Spleen (tissue), 11 donors: ENCODE data around the gene SLC23A2. TPM values are rescaled to one million over a fixed set of nuclear protein-coding genes. Genes with fewer than 3 reads are reported as not detected.
"Not testable (repeated sequence)": the region's sequence is repeated elsewhere in the genome, so short reads cannot be mapped to it uniquely, and the experiment has no call there.

Experiments used
- DNase-seq: peaks from one replicate; pipeline ENCODE4 v3.0.0-alpha.2; 2020
- H3K27ac ChIP-seq, 8 donors: fragments of 200-600 bp; sonication (generic) in 7 of 8; 1 replicate in 4 of 8; 2 replicates in 4 of 8; pipeline versions ENCODE4 v1.5.0 to v1.8.0; 2016 to 2021; ENCODE audit warnings: inconsistent platforms in 4 of 8, mild to moderate bottlenecking in 4 of 8, moderate library complexity in 1 of 8
- H3K27me3 ChIP-seq, 7 donors: fragments of 200-600 bp; sonication (generic) in 6 of 7; replicated peaks in 1 of 7; 1 replicate in 4 of 7; 2 replicates in 3 of 7; pipeline versions ENCODE4 v1.5.0 to v1.8.0; 2016 to 2021; ENCODE audit warnings: inconsistent platforms in 3 of 7, mild to moderate bottlenecking in 1 of 7
- H3K36me3 ChIP-seq, 6 donors: fragments of 200-600 bp; sonication (generic) in 5 of 6; 1 replicate in 4 of 6; 2 replicates in 2 of 6; pipeline versions ENCODE4 v1.5.0 to v1.8.0; 2016 to 2021; ENCODE audit warnings: inconsistent platforms in 2 of 6
- H3K4me1 ChIP-seq, 6 donors: fragments of 200-600 bp; sonication (generic) in 5 of 6; 1 replicate in 3 of 6; 2 replicates in 3 of 6; pipeline versions ENCODE4 v1.5.0 to v1.8.0; 2016 to 2021; ENCODE audit warnings: inconsistent platforms in 3 of 6
- H3K4me3 ChIP-seq, 8 donors: fragments of 200-600 bp; sonication (generic) in 7 of 8; 1 replicate in 4 of 8; 2 replicates in 4 of 8; pipeline versions ENCODE4 v1.5.0 to v1.8.0; 2016 to 2021; ENCODE audit warnings: inconsistent platforms in 4 of 8, mild to moderate bottlenecking in 4 of 8, moderate library complexity in 2 of 8
- H3K9me3 ChIP-seq, 8 donors: fragments of 200-600 bp; sonication (generic) in 7 of 8; 1 replicate in 4 of 8; 2 replicates in 4 of 8; pipeline versions ENCODE4 v1.5.0 to v1.8.0; 2016 to 2021; ENCODE audit warnings: inconsistent platforms in 4 of 8
- POLR2A ChIP-seq, 3 donors: fragments of 450-650 bp; IDR thresholded peaks; one replicate each; pipeline ENCODE4 v1.5.1; 2017; ENCODE audit warnings: antibody characterized with exemption in 3 of 3, mild to moderate bottlenecking in 1 of 3
- POLR2AphosphoS5 ChIP-seq, 3 donors: sonication (generic); formaldehyde crosslinking; IDR thresholded peaks; one replicate each; pipeline ENCODE4 v1.5.1; 2017; ENCODE audit warnings: antibody characterized with exemption in 3 of 3
- WGBS, 5 donors: extraction: QIAGEN DNeasy Blood & Tissue Kit in 3 of 5; methylation state at CpG; one replicate each; pipeline versions ENCODE4 v1.1.5 to v1.1.7; 2013 to 2018; 5-methylcytosine and 5-hydroxymethylcytosine counted together
- intact Hi-C: fragments of 100-400 bp; cut with DNase I; formaldehyde crosslinking; loops from one replicate; pipeline ENCODE4 v1.15.0; 2023; ENCODE audit warnings: low total_unique reads
- polyA plus RNA-seq, 3 donors: library from polyadenylated mRNA; stranded (reverse); fragments of 200-250 nt; gene quantifications; one replicate each; pipeline ENCODE4 v1.2.1, GENCODE V29; 2013
- total RNA-seq, 7 donors: library from RNA; depleted of rRNA in 3 of 7; stranded (reverse); fragments of >200 nt in 3 of 7; fragmentation: NEBNext Ultra II Directional in 4 of 7; extraction: Animal tissue kit (Norgen Biotek cat#: 25700) in 4 of 7; gene quantifications; one replicate each; pipeline versions ENCODE4 v1.1.0 to v1.2.1, GENCODE V29; 2016 to 2021
- TF ChIP-seq, protein P1 (sequence below), 11 experiments: fragments of 200-600 bp in 7 of 11; fragments of 450-650 bp in 4 of 11; sonication (generic) in 4 of 11; IDR thresholded peaks in 8 of 11; conservative IDR thresholded peaks in 3 of 11; 1 replicate in 7 of 11; 2 replicates in 4 of 11; pipeline versions ENCODE4 v1.4.0 to v1.8.0; 2016 to 2021; ENCODE audit warnings: antibody characterized with exemption in 11 of 11, inconsistent platforms in 4 of 11, mild to moderate bottlenecking in 1 of 11
- donor health status: healthy with polysubstance abuse.
- donor health status: DM: no; HTN: no; CAD: no; lungs with moderate emphysema.
- donor health status: DM: no; HTN: no; CAD: no.
- donor health status: Bipolar disorder and iron deficiency.
- donor health status: healthy.
- donor health status: DM: no; HTN: no; CAD: no.
- donor health status: DM: yes; HTN: yes; CAD: no.

SLC23A2 gene
- total and polyA plus RNA-seq, 10 donors = 5.1 to 72.0 (median 45.8) TPM

DNA sequence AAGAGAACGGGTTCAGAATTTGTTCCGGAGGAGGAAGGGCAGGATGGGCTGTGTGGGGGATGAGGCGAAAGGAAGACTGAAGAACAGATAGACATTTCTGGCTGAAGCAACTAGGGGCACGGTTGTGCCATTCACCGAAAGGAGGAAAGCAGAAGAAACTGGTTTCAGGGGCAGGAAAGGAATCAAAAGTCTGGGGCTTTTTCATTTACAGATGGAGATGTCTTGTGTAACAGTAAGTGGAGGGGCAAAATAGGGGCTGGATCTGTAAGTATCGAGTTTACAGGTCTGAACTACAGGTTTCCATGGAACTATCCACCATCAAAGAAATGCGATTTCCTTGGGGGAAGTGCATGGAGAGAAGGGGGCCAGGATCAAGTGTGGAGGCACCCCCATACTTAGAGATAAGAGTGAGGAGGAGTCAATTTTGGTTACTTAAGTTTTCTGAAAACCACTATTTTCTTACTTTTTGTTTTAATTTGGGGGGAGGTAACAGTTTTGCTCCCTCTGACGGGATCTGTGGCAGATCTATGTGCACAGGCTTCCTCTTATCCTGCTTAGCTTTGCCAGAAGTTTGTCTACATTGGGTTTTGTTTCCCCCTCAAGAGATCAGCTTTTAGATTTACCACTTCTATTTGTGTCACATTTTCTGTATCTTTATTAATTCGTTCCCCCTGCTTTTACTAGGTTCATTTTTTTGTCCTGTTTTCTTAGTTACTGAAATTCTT is 120.1 kb downstream of the SLC23A2 start:
- H3K4me1 ChIP-seq = peaks cover 0 to 29% (median 3%) of the 10 kb centered on the region in 6 donors
- 39 to 67% (median 48%) methylated on average over 9 of the region's 9 CpGs for WGBS, 5 donors
- TF ChIP-seq, protein P1, sequence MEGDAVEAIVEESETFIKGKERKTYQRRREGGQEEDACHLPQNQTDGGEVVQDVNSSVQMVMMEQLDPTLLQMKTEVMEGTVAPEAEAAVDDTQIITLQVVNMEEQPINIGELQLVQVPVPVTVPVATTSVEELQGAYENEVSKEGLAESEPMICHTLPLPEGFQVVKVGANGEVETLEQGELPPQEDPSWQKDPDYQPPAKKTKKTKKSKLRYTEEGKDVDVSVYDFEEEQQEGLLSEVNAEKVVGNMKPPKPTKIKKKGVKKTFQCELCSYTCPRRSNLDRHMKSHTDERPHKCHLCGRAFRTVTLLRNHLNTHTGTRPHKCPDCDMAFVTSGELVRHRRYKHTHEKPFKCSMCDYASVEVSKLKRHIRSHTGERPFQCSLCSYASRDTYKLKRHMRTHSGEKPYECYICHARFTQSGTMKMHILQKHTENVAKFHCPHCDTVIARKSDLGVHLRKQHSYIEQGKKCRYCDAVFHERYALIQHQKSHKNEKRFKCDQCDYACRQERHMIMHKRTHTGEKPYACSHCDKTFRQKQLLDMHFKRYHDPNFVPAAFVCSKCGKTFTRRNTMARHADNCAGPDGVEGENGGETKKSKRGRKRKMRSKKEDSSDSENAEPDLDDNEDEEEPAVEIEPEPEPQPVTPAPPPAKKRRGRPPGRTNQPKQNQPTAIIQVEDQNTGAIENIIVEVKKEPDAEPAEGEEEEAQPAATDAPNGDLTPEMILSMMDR (IDR thresholded peaks at IDR 0.05 in 8 of 11, conservative IDR thresholded peaks at IDR 0.05 in 3 of 11) = no peak
- no peak for TF ChIP-seq POLR2AphosphoS5 (IDR thresholded peaks at IDR 0.05)
- TF ChIP-seq POLR2A (IDR thresholded peaks at IDR 0.05) = no peak
- intact Hi-C loops = no loop called here
- H3K27me3 ChIP-seq = no peaks in the 10 kb centered on the region
- no peak for DNase-seq
- no peak overlapping the region for H3K4me3 ChIP-seq
- peak overlapping the region in 2 of 8 donors; percentile 3 to 4 for H3K27ac ChIP-seq
- H3K9me3 ChIP-seq = no peaks in the 10 kb centered on the region
- H3K36me3 ChIP-seq = peaks cover 0 to 95% (median 30%) of the 10 kb centered on the region in 6 donors

DNA sequence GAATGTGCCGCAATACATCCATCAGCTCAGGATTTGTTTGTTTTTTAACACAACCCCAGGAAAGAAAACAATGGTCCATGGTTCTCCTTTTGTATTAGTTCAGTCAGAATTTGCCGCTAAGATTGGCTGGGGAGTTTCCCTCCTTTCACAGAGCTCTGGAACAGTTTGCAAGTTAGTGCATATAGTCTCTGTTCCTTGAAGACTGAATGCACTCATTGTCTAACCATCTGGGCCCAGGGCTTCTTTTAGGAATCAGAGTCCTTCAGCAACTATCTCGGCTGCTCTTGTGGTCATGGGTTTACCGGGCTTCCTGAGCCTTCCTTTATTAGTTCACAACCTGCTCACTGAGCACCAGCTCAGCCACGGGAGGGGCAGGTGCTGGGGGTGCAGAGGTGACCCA is 121.3 kb downstream of the SLC23A2 start:
- TF ChIP-seq POLR2AphosphoS5 (IDR thresholded peaks at IDR 0.05) = no peak
- no peak for TF ChIP-seq POLR2A (IDR thresholded peaks at IDR 0.05)
- TF ChIP-seq, protein P1 (IDR thresholded peaks at IDR 0.05 in 8 of 11, conservative IDR thresholded peaks at IDR 0.05 in 3 of 11) = no peak
- Histone ChIP-seq H3K27ac (no peak overlapping the region), H3K27me3 (no peaks in the 10 kb centered on the region), H3K4me1 (peaks cover 0 to 19% (median 3%) of the 10 kb centered on the region in 6 donors), H3K36me3 (peaks cover 0 to 98% (median 30%) of the 10 kb centered on the region in 6 donors), H3K4me3 (no peak overlapping the region), H3K9me3 (no peaks in the 10 kb centered on the region)
- WGBS, 5 donors = 53 to 66% (median 58%) methylated on average over 5 of the region's 5 CpGs
- intact Hi-C loops = no loop called here
- DNase-seq = no peak

DNA sequence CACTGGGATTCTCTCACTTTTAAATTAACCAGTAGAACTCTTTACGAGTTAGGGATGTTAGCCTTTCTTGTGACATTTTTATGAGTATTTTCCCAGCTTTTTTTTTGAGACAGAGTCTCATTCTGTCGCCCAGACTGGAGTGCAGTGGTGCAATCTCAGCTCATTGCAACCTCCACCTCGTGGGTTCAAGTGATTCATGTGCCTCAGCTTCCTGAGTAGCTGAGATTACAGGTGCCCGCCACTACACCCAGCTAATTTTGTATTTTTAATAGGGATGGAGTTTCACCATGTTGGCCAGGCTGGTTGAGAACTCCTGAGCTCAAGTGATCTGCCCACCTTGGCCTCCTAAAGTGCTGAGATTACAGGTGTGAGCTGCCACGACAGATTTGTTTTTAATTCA is 123.2 kb downstream of the SLC23A2 start:
- Histone ChIP-seq H3K36me3 (peaks cover 3 to 98% (median 27%) of the 10 kb centered on the region in 6 donors), H3K4me1 (peaks cover 0 to 19% (median 3%) of the 10 kb centered on the region in 6 donors)
- H3K9me3 ChIP-seq, H3K4me3 ChIP-seq, intact Hi-C loops, H3K27ac ChIP-seq, DNase-seq, H3K27me3 ChIP-seq: not testable (repeated sequence)
- 64 to 81% (median 79%) methylated on average over 5 of the region's 5 CpGs for WGBS, 5 donors

DNA sequence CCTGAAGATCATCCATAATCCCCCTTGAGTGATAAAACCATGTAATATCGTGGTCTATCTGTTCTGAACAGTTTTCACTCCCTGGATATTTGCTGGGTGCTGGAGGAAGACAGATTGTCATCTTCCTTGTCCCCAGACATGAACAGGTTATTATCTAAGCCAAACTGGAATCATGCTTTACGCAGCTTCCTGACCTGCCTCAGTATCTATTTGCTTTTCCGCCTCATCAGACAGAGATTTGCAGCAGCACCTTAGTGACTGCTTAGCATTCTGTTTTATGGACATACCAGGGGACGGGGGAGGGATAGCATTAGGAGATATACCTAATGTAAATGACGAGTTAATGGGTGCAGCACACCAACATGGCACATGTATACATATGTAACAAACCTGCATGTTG is 124.6 kb downstream of the SLC23A2 start:
- peaks cover 3 to 98% (median 34%) of the 10 kb centered on the region in 6 donors for H3K36me3 ChIP-seq
- no peak for DNase-seq
- no peak overlapping the region for H3K27ac ChIP-seq
- TF ChIP-seq POLR2AphosphoS5 (IDR thresholded peaks at IDR 0.05) (no peak), POLR2A (IDR thresholded peaks at IDR 0.05) (no peak)
- TF ChIP-seq, protein P1 (IDR thresholded peaks at IDR 0.05 in 8 of 11, conservative IDR thresholded peaks at IDR 0.05 in 3 of 11) = no peak
- H3K4me3 ChIP-seq = no peak overlapping the region
- H3K4me1 ChIP-seq = peaks cover 0 to 15% (median 3%) of the 10 kb centered on the region in 6 donors
- no peaks in the 10 kb centered on the region for H3K27me3 ChIP-seq
- no peaks in the 10 kb centered on the region for H3K9me3 ChIP-seq
- WGBS, 5 donors = 91 to 98% (median 95%) methylated on average over 5 of the region's 5 CpGs
- intact Hi-C loops = no loop called here
